ENCODE data around the gene KLF7. TPM values are rescaled to one million over a fixed set of nuclear protein-coding genes. Genes with fewer than 3 reads are reported as not detected.

Gene KLF7
- total RNA-seq, 1 experiment from 2014 or later, result 15.4 TPM

DNA sequence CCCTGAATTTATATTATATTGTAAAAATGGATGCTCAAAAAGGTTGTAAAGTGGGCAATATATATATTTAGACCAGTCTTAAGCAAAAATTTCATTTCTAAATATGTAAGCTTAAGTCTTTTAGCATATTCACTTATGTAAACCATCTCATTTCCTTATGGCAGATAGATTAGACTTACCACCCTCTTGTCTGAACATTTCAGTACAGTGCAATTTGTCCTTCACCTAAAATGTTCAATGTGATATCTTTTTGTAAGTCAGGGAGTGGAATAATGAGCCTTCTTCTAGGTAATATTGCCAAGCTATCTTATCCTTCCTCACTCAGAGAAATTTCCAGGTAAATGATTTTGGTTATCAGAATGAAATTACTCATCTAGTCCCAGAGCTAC, 92.3 kb downstream of the KLF7 start:
- H3K4me3 ChIP-seq (replicated peaks in 1 of 2; ENCODE audit: low read depth in 1 of 2, low read length in 2 of 2), result no peak overlapping the region
- ChIA-PET RAD21 (ENCODE audit: low non-redundant PET in 1 of 2, low total read pairs in 2 of 2, uncharacterized antibody in 2 of 2, unreplicated experiment in 2 of 2) (no interaction called here), CTCF (no interaction called here), POLR2A (no interaction called here)
- no peaks in the 10 kb centered on the region for H3K79me2 ChIP-seq (ENCODE audit: insufficient read depth, low read length)
- ATAC-seq, result no peak
- TF ChIP-seq CBX3 (IDR thresholded peaks at IDR 0.05; ENCODE audit: low read depth), result no peak
- no peak for TF ChIP-seq JUND (IDR thresholded peaks at IDR 0.05)
- TF ChIP-seq SRF (IDR thresholded peaks at IDR 0.05; ENCODE audit: low read depth), result no peak
- TF ChIP-seq YY1 (IDR thresholded peaks at IDR 0.05; ENCODE audit: extremely low read depth, insufficient replicate concordance, low read depth, low read length), result no peak
- TF ChIP-seq POLR2AphosphoS5 (IDR thresholded peaks at IDR 0.05; ENCODE audit: low read depth, low read length), result no peak
- no peak for TF ChIP-seq SIN3A (IDR thresholded peaks at IDR 0.05; ENCODE audit: low read depth)
- no peak for TF ChIP-seq SP1 (IDR thresholded peaks at IDR 0.05; ENCODE audit: low read depth)
- TF ChIP-seq, protein P1, sequence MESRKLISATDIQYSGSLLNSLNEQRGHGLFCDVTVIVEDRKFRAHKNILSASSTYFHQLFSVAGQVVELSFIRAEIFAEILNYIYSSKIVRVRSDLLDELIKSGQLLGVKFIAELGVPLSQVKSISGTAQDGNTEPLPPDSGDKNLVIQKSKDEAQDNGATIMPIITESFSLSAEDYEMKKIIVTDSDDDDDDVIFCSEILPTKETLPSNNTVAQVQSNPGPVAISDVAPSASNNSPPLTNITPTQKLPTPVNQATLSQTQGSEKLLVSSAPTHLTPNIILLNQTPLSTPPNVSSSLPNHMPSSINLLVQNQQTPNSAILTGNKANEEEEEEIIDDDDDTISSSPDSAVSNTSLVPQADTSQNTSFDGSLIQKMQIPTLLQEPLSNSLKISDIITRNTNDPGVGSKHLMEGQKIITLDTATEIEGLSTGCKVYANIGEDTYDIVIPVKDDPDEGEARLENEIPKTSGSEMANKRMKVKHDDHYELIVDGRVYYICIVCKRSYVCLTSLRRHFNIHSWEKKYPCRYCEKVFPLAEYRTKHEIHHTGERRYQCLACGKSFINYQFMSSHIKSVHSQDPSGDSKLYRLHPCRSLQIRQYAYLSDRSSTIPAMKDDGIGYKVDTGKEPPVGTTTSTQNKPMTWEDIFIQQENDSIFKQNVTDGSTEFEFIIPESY (IDR thresholded peaks at IDR 0.05; ENCODE audit: extremely low read depth, insufficient replicate concordance, low read length), result no peak
- no peak for TF ChIP-seq CEBPB (IDR thresholded peaks at IDR 0.05; ENCODE audit: low read depth)
- no peak for TF ChIP-seq EZH2 (IDR thresholded peaks at IDR 0.05)
- H3K27ac ChIP-seq (ENCODE audit: low read depth, low read length), result no peak overlapping the region
- BruUV-seq (replicated peaks), result no TSS peak
- no peaks in the 10 kb centered on the region for H3K4me1 ChIP-seq (ENCODE audit: control insufficient read depth in 1 of 2, insufficient read depth in 2 of 2, low read length in 2 of 2)
- H3K9me3 ChIP-seq (ENCODE audit: control insufficient read depth in 1 of 2, insufficient read depth in 1 of 2, low read depth in 1 of 2, low read length in 2 of 2), result no peaks in the 10 kb centered on the region
- intact Hi-C loops (cut with micrococcal nuclease), result no loop called here
- no peak overlapping the region for H3K9ac ChIP-seq (ENCODE audit: low read length)
- H3K27me3 ChIP-seq (ENCODE audit: insufficient read depth, low read length), result no peaks in the 10 kb centered on the region
- DNase-seq (ENCODE audit: low read depth, low spot score), result no peak
- no peaks in the 10 kb centered on the region for H4K20me1 ChIP-seq (ENCODE audit: insufficient read depth)
- H3K4me2 ChIP-seq (ENCODE audit: low read length), result no peak overlapping the region
- no peaks in the 10 kb centered on the region for H3K36me3 ChIP-seq (ENCODE audit: control insufficient read depth in 1 of 2, insufficient read depth in 2 of 2, low read length in 2 of 2)
- H3K9me2 ChIP-seq (ENCODE audit: insufficient read depth), result no peaks in the 10 kb centered on the region
- no peak overlapping the region for H2AFZ ChIP-seq (ENCODE audit: low read depth, low read length, poor library complexity, severe bottlenecking)

DNA sequence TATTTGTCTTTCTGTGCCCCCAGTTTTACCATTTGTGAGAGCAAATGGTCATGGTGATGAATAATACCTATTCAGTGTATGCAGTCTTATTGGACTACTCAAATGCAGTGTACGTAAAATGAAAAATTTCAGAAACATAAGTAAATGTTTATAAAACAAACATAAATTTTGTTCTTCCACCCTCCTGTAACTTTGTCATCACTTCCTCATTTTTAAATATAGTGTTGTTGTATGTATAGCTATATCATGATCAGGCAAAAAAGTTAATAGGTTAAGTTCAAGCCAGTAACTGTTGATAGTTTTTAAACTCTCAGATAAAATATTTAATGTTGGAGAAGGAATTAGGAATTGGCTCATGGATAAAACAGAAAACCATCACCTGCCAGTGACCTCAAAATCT, 93.2 kb downstream of the KLF7 start:
- no peak for ATAC-seq
- RAD21 ChIA-PET (ENCODE audit: low non-redundant PET in 1 of 2, low total read pairs in 2 of 2, uncharacterized antibody in 2 of 2, unreplicated experiment in 2 of 2), result no interaction called here
- no TSS peak for BruUV-seq (replicated peaks)
- Histone ChIP-seq H3K27ac (ENCODE audit: low read depth, low read length) (no peak overlapping the region), H3K9me2 (ENCODE audit: insufficient read depth) (no peaks in the 10 kb centered on the region), H3K27me3 (ENCODE audit: insufficient read depth, low read length) (no peaks in the 10 kb centered on the region), H2AFZ (ENCODE audit: low read depth, low read length, poor library complexity, severe bottlenecking) (no peak overlapping the region), H3K9ac (ENCODE audit: low read length) (no peak overlapping the region), H3K9me3 (ENCODE audit: control insufficient read depth in 1 of 2, insufficient read depth in 1 of 2, low read depth in 1 of 2, low read length in 2 of 2) (no peaks in the 10 kb centered on the region), H4K20me1 (ENCODE audit: insufficient read depth) (no peaks in the 10 kb centered on the region), H3K4me3 (replicated peaks in 1 of 2; ENCODE audit: low read depth in 1 of 2, low read length in 2 of 2) (no peak overlapping the region), H3K79me2 (ENCODE audit: insufficient read depth, low read length) (no peaks in the 10 kb centered on the region), H3K36me3 (ENCODE audit: control insufficient read depth in 1 of 2, insufficient read depth in 2 of 2, low read length in 2 of 2) (no peaks in the 10 kb centered on the region), H3K4me1 (ENCODE audit: control insufficient read depth in 1 of 2, insufficient read depth in 2 of 2, low read length in 2 of 2) (no peaks in the 10 kb centered on the region), H3K4me2 (ENCODE audit: low read length) (no peak overlapping the region)
- POLR2A ChIA-PET, result no interaction called here
- TF ChIP-seq SIN3A (IDR thresholded peaks at IDR 0.05; ENCODE audit: low read depth) (no peak), JUND (IDR thresholded peaks at IDR 0.05) (no peak), EGR1 (IDR thresholded peaks at IDR 0.05; ENCODE audit: low read depth) (no peak), SP1 (IDR thresholded peaks at IDR 0.05; ENCODE audit: low read depth) (no peak), CBX3 (IDR thresholded peaks at IDR 0.05; ENCODE audit: low read depth) (no peak), YY1 (IDR thresholded peaks at IDR 0.05; ENCODE audit: extremely low read depth, insufficient replicate concordance, low read depth, low read length) (no peak), SRF (IDR thresholded peaks at IDR 0.05; ENCODE audit: low read depth) (no peak), POLR2AphosphoS5 (IDR thresholded peaks at IDR 0.05; ENCODE audit: low read depth, low read length) (no peak)
- TF ChIP-seq, protein P2, sequence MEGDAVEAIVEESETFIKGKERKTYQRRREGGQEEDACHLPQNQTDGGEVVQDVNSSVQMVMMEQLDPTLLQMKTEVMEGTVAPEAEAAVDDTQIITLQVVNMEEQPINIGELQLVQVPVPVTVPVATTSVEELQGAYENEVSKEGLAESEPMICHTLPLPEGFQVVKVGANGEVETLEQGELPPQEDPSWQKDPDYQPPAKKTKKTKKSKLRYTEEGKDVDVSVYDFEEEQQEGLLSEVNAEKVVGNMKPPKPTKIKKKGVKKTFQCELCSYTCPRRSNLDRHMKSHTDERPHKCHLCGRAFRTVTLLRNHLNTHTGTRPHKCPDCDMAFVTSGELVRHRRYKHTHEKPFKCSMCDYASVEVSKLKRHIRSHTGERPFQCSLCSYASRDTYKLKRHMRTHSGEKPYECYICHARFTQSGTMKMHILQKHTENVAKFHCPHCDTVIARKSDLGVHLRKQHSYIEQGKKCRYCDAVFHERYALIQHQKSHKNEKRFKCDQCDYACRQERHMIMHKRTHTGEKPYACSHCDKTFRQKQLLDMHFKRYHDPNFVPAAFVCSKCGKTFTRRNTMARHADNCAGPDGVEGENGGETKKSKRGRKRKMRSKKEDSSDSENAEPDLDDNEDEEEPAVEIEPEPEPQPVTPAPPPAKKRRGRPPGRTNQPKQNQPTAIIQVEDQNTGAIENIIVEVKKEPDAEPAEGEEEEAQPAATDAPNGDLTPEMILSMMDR (IDR thresholded peaks at IDR 0.05 in 2 of 3, conservative IDR thresholded peaks at IDR 0.05 in 1 of 3; ENCODE audit: borderline replicate concordance in 1 of 3, insufficient read depth in 1 of 3, low read depth in 2 of 3, low read length in 2 of 3), result no peak
- TF ChIP-seq, protein P3, sequence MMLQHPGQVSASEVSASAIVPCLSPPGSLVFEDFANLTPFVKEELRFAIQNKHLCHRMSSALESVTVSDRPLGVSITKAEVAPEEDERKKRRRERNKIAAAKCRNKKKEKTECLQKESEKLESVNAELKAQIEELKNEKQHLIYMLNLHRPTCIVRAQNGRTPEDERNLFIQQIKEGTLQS (IDR thresholded peaks at IDR 0.05), result no peak
- TF ChIP-seq, protein P1 (IDR thresholded peaks at IDR 0.05; ENCODE audit: extremely low read depth, insufficient replicate concordance, low read length), result no peak
- intact Hi-C loops (cut with micrococcal nuclease), result no loop called here
- CTCF ChIA-PET, result no interaction called here
- DNase-seq (ENCODE audit: low read depth, low spot score), result no peak
